ENCODE data around the gene CSPG4. TPM values are rescaled to one million over a fixed set of nuclear protein-coding genes. Genes with fewer than 3 reads are reported as not detected.

The CSPG4 gene
- total RNA-seq, 4 donors from 2014 or later, result 11.2 to 60.9 (median 31.3) TPM

DNA sequence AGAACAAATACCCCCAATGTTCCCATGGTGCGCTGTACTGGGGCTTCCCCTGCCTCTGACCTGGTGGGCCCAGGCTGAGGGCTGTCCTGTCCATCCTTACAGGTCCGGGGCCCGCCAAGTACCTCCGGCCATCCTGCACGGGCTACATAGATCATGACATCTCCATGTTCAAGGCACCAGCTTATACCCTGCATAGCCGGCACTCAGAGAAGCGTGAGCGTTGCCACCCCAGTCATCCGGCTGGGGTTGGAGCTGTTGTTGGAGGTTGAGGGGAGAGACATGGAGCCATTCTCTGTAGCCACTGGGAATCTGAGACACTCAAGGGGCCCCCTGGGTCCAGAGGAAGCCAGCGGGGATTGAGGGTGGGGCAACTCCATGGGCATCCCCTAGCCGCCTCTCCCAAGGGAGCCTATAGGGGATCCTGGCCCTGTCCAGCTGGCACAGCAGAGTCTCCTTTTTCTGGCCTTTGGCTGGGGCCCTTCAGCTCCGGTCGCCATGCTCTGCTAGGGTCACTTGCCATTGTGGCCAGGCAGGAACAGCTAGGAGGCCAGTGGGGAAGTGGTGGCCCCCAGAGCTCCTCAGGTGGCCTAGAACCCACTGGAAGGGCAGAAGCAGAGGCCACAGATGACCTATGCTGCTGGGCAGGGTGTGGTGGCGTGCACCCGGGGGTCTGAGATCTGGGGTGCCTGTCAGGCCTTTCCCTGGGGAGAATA, 12.5 kb upstream of the CSPG4 start:
- intact Hi-C loops (cut with DNase I; ENCODE audit: low total_unique reads) (no loop called here), in situ Hi-C loops (cut with MboI; ENCODE audit: low pct_ligation_motif_present in 1 of 4, low pct_unique_long_range_greater_than_20kb in 1 of 4, low sequenced_read_pairs in 3 of 4) (loop anchor here in 1 of 4 donors (10.0 kb wide), 1 partner anchor 80 kb away; no protein-coding TSS in a partner anchor)
- no peak for TF ChIP-seq POLR2AphosphoS5 (IDR thresholded peaks at IDR 0.05)
- no peak for TF ChIP-seq EP300 (IDR thresholded peaks at IDR 0.05; ENCODE audit: low read depth)
- H3K4me3 ChIP-seq, result no peak overlapping the region
- H3K36me3 ChIP-seq, result no peaks in the 10 kb centered on the region
- peaks cover 15 to 32% (median 22%) of the 10 kb centered on the region in 4 donors for H3K4me1 ChIP-seq
- DNase-seq, result no peak
- H3K9me3 ChIP-seq, result no peaks in the 10 kb centered on the region
- H3K27me3 ChIP-seq, result no peaks in the 10 kb centered on the region
- peak overlapping the region in 1 of 4 donors; percentile 88 for H3K27ac ChIP-seq
- 88 to 89% methylated on average over 3 to 14 of the region's 15 CpGs for WGBS, 2 donors (ENCODE audit: low coverage in 1 of 2)

DNA sequence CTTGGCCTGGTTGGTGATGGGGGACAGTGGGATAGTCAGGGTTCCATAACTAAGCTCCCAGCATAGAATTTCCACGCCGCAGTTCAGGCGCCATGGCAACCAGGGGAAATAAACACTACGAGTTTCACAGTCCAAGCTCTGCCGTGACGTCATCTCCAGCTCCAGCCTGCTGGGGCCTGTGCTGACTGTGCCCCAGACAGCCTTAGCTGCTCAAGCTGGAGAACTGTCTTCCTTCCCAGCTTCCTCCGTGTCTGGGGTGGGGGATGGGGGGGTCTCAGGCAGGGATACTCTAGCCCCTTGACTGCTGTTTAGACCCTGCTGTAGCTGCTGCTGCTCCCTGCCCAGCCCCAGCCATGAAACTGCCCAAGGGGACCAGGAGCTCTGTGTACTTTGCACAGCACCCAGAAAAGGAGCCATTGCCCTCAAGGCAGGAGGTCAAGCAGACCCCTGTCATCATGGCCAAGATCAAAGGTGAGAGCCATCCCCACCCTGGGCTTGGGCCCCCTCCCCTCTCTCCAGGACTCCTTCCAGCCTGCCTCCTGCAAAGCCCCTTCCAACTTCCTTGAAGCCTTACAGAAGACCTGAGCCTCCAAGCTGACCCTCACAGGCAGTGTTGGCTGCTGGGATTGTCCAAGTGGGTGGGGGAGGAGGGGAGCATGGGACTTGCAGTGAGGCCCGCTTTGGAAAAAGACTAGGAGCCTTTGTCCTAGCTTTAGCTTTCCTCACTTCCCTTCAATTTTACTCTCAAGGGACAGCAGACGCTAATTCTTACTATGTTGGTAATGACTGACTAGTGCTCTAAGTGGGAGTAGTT, 11.4 kb upstream of the CSPG4 start:
- H3K27me3 ChIP-seq, result no peaks in the 10 kb centered on the region
- in situ Hi-C loops (cut with MboI; ENCODE audit: low pct_ligation_motif_present in 1 of 4, low pct_unique_long_range_greater_than_20kb in 1 of 4, low sequenced_read_pairs in 3 of 4), result loop anchor here in 1 of 4 donors (10.0 kb wide), 1 partner anchor 81 kb away; no protein-coding TSS in a partner anchor
- H3K4me3 ChIP-seq, result no peak overlapping the region
- H3K36me3 ChIP-seq, result no peaks in the 10 kb centered on the region
- 24 to 78% methylated on average over 2 to 9 of the region's 9 CpGs for WGBS, 2 donors (ENCODE audit: low coverage in 1 of 2)
- peak overlapping the region; percentile 76 to 88 (median 80) for H3K27ac ChIP-seq
- DNase-seq, result peak; percentile 94
- no peaks in the 10 kb centered on the region for H3K9me3 ChIP-seq
- peaks cover 15 to 32% (median 22%) of the 10 kb centered on the region in 4 donors for H3K4me1 ChIP-seq
- no peak for TF ChIP-seq EP300 (IDR thresholded peaks at IDR 0.05; ENCODE audit: low read depth)
- peak; percentile 51 to 63 (median 61) for TF ChIP-seq POLR2AphosphoS5 (IDR thresholded peaks at IDR 0.05)
- TF ChIP-seq POLR2A (IDR thresholded peaks at IDR 0.05), result peak; percentile 37
- intact Hi-C loops (cut with DNase I; ENCODE audit: low total_unique reads), result no loop called here

DNA sequence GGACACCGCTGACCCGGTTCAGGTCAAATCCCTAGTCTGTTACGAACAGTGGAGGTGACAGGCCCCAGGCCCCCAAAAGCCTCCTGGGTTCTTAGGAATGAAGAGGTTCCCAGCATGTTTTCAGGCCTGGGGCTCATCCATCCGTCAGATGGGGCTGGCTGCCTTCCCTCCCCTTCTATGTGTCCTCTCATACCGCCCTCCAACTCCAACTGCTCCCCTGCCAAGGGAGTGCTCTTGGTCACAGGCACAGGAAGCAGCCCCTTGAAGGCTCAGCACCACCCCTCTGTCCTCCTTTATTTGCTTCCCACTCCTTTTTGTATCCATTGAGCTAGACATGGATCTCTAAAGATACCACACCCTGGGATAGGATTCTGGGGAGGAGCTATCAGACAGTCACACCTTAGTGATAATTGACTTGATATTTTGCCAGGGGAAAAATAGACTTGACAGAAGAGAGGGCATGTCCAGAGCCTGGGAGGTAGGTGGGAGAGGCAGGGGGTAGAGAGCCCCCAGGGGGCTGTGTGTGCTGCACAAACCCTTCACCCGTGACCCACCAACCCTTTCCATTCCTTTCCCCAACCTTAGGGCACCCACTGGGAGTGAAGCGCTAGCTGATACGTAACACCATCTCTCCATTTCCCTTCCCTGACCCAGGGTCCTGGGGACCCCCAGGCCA, 10.7 kb upstream of the CSPG4 start:
- WGBS, 2 donors (ENCODE audit: low coverage in 1 of 2), result 0 to 68% methylated on average over 1 to 5 of the region's 8 CpGs
- Histone ChIP-seq H3K36me3 (no peaks in the 10 kb centered on the region), H3K27ac (peak overlapping the region; percentile 76 to 88 (median 80)), H3K9me3 (no peaks in the 10 kb centered on the region), H3K4me3 (no peak overlapping the region), H3K4me1 (peaks cover 20 to 32% (median 24%) of the 10 kb centered on the region in 4 donors), H3K27me3 (no peaks in the 10 kb centered on the region)
- in situ Hi-C loops (cut with MboI; ENCODE audit: low pct_ligation_motif_present in 1 of 4, low pct_unique_long_range_greater_than_20kb in 1 of 4, low sequenced_read_pairs in 3 of 4), result loop anchor here in 1 of 4 donors (10.0 kb wide), 1 partner anchor 81 kb away; no protein-coding TSS in a partner anchor
- DNase-seq, result no peak
- no peak for TF ChIP-seq POLR2AphosphoS5 (IDR thresholded peaks at IDR 0.05)
- no peak for TF ChIP-seq EP300 (IDR thresholded peaks at IDR 0.05; ENCODE audit: low read depth)
- no peak for TF ChIP-seq POLR2A (IDR thresholded peaks at IDR 0.05)
- TF ChIP-seq, protein P1, sequence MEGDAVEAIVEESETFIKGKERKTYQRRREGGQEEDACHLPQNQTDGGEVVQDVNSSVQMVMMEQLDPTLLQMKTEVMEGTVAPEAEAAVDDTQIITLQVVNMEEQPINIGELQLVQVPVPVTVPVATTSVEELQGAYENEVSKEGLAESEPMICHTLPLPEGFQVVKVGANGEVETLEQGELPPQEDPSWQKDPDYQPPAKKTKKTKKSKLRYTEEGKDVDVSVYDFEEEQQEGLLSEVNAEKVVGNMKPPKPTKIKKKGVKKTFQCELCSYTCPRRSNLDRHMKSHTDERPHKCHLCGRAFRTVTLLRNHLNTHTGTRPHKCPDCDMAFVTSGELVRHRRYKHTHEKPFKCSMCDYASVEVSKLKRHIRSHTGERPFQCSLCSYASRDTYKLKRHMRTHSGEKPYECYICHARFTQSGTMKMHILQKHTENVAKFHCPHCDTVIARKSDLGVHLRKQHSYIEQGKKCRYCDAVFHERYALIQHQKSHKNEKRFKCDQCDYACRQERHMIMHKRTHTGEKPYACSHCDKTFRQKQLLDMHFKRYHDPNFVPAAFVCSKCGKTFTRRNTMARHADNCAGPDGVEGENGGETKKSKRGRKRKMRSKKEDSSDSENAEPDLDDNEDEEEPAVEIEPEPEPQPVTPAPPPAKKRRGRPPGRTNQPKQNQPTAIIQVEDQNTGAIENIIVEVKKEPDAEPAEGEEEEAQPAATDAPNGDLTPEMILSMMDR (IDR thresholded peaks at IDR 0.05), result no peak
- intact Hi-C loops (cut with DNase I; ENCODE audit: low total_unique reads), result no loop called here

DNA sequence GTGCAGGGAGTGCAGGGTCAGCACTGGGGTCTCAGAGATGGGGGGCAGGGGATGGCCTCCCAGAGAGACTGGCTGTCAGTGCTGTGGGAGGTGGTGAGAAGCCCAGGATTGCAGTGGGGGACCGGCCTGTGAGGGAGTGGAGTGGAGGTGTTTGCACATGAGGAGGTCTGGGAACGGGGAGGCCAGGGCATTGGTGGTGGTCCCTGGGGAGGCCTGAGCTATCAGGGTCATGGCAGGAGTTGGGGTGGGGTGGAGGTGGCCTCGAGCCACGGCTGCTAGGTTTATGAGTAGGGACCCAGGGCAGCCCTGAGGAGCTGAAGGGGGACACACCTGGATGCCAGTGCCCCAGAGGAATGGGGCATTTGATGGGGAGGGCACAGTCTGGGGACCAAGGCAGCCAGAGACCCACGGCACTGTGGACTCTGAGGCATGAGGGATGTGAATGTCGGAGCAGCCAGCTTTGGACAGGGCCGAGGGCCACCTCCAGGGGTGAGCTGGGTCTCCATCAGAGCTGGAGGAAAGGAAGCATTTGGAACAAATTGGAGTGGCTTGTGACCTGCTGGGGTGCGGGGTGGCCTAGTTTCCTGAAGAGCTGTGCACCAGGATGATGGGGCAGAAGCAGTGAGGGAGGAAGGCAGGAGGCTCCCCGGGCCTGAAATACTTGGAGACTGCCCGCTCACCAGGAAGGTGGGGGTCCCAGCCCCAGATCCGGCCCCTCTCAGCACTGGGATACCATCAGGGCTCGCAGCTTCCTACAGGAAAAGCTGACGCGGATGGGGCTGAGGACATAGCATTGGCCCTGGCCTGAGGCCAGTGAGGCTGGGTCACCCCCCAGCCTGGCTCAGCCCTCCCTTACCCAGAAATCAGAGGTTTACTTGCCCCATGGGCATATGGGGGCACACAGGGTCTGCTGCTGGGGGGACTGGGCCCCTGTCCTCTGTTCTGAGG, 9.5 kb upstream of the CSPG4 start:
- intact Hi-C loops (cut with DNase I; ENCODE audit: low total_unique reads), result no loop called here
- Histone ChIP-seq H3K4me3 (no peak overlapping the region), H3K27me3 (no peaks in the 10 kb centered on the region), H3K36me3 (no peaks in the 10 kb centered on the region), H3K4me1 (peaks cover 20 to 40% (median 28%) of the 10 kb centered on the region in 4 donors), H3K9me3 (no peaks in the 10 kb centered on the region), H3K27ac (peak overlapping the region; percentile 76 to 88 (median 80))
- TF ChIP-seq POLR2AphosphoS5 (IDR thresholded peaks at IDR 0.05) (no peak), POLR2A (IDR thresholded peaks at IDR 0.05) (no peak), EP300 (IDR thresholded peaks at IDR 0.05; ENCODE audit: low read depth) (no peak)
- TF ChIP-seq, protein P1 (IDR thresholded peaks at IDR 0.05), result no peak
- no peak for DNase-seq
- WGBS, 2 donors (ENCODE audit: low coverage in 1 of 2), result 86% methylated on average over 6 to 14 of the region's 14 CpGs
- in situ Hi-C loops (cut with MboI; ENCODE audit: low pct_ligation_motif_present in 1 of 4, low pct_unique_long_range_greater_than_20kb in 1 of 4, low sequenced_read_pairs in 3 of 4), result loop anchor here in 1 of 4 donors (10.0 kb wide), 1 partner anchor 83 kb away; no protein-coding TSS in a partner anchor
